Type B pancreatic cell (in vitro differentiated cells): ENCODE measurements around the gene FUCA2. TPM values are rescaled to one million over a fixed set of nuclear protein-coding genes. Genes with fewer than 3 reads are reported as not detected.
"Not testable (repeated sequence)": the region's sequence is repeated elsewhere in the genome, so short reads cannot be mapped to it uniquely, and the experiment has no call there.

Experiments
- DNase-seq: peaks from one replicate; pipeline ENCODE4 v3.0.0; 2021; ENCODE audit warnings: mixed read lengths; ENCODE audit not compliant: unreplicated experiment; ENCODE audit errors: extremely low spot score
- H3K27ac Mint-ChIP-seq: 2 replicates; pipeline ENCODE4 v1.8.0; 2021; ENCODE audit warnings: mild to moderate bottlenecking, mixed read lengths
- H3K27me3 Mint-ChIP-seq: 2 replicates; pipeline ENCODE4 v1.8.0; 2021; ENCODE audit warnings: mixed read lengths
- H3K36me3 Mint-ChIP-seq: 2 replicates; pipeline ENCODE4 v1.8.0; 2021; ENCODE audit warnings: mixed read lengths
- H3K4me1 Mint-ChIP-seq: one replicate; pipeline ENCODE4 v1.8.0; 2021; ENCODE audit warnings: mixed read lengths; ENCODE audit not compliant: unreplicated experiment
- H3K4me3 Mint-ChIP-seq: 2 replicates; pipeline ENCODE4 v1.8.0; 2021; ENCODE audit warnings: mild to moderate bottlenecking, mixed read lengths
- H3K9me3 Mint-ChIP-seq: 2 replicates; pipeline ENCODE4 v1.8.0; 2021; ENCODE audit warnings: mixed read lengths
- total RNA-seq: library from RNA; stranded (reverse); gene quantifications from 2 replicates; pipeline ENCODE4 v1.2.1, GENCODE V29; 2021; ENCODE audit warnings: low replicate concordance
- TF ChIP-seq, protein P1 (sequence below): fragments of 200-600 bp; sonication (generic); conservative IDR thresholded peaks from 2 replicates; pipeline ENCODE4 v1.5.0; 2021; ENCODE audit warnings: antibody characterized with exemption, mild to moderate bottlenecking

Gene FUCA2
- total RNA-seq, 1 donor from 2014 or later: 48.0 TPM

DNA sequence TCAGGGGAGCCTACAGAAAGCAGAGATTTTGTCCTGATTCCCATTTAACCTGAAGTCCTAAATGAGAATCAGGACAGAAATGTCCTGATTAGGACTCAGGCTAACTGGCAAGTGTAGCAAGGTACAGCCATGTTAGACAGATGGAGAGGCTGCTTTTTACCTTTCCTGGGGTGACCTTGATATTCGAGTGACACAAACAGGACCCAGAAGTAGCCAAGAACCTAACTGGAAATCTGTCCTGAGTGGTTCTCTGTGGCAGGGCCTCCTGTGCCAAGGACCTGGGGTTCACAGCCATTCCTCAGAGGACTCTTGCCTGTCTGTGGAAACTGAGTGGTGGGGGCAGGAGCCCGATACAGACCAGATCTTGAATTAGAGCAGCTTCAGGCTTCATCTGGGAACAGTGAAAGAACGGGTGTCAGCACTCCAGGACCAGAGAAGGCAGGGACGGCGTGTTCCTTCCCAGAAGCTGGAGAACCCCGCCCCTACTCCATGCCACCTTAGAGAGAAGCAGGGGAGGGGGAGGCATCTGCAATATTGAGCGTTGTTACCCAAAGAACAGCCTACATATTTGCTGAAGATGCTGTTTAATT lies 4.3 kb upstream of the FUCA2 start:
- Mint-ChIP-seq H3K27me3 (peaks cover 5% of the 10 kb centered on the region), H3K27ac (no peak overlapping the region), H3K4me1 (peaks cover 13% of the 10 kb centered on the region), H3K9me3 (peaks cover 5% of the 10 kb centered on the region), H3K4me3 (no peak overlapping the region), H3K36me3 (peaks cover 8% of the 10 kb centered on the region)
- no peak for DNase-seq
- TF ChIP-seq, protein P1, sequence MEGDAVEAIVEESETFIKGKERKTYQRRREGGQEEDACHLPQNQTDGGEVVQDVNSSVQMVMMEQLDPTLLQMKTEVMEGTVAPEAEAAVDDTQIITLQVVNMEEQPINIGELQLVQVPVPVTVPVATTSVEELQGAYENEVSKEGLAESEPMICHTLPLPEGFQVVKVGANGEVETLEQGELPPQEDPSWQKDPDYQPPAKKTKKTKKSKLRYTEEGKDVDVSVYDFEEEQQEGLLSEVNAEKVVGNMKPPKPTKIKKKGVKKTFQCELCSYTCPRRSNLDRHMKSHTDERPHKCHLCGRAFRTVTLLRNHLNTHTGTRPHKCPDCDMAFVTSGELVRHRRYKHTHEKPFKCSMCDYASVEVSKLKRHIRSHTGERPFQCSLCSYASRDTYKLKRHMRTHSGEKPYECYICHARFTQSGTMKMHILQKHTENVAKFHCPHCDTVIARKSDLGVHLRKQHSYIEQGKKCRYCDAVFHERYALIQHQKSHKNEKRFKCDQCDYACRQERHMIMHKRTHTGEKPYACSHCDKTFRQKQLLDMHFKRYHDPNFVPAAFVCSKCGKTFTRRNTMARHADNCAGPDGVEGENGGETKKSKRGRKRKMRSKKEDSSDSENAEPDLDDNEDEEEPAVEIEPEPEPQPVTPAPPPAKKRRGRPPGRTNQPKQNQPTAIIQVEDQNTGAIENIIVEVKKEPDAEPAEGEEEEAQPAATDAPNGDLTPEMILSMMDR: no peak

DNA sequence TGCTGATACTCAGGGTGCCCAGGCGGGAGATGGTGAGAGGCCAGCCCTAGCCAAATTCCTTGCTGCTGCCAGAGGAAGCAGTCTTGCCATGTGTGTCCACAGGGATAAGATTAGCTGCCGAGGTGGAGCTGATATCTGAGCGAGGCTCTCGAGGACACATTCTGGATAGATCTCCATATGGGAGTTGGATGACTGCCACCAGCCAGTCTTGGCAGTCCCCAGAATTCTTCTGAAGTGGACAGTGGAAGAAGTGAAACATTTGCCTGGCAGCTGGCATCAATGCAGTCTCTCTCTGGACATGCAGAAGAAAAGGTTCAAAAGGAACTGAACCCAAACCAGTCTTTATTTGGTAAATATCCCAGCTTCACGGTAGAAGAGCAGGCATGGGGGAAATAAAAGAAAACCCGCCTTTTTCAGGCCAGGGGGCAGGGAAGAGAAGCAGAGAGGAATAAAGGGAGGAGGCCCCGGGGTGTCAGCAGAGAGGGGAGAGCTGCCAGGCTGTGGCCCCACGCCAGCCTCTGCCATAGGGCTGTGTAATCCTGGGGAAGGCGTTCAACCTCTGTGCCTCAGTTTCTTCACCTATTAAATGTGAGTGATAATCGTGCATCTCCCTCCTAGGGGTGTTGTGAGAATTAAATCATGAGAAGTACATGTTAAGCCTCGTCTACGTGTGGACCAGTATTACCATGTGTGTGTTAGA lies 3.7 kb upstream of the FUCA2 start:
- peaks cover 5% of the 10 kb centered on the region for H3K27me3 Mint-ChIP-seq
- H3K4me3 Mint-ChIP-seq: no peak overlapping the region
- no peak for DNase-seq
- no peak overlapping the region for H3K27ac Mint-ChIP-seq
- H3K4me1 Mint-ChIP-seq: peaks cover 15% of the 10 kb centered on the region
- TF ChIP-seq, protein P1: no peak
- H3K9me3 Mint-ChIP-seq: peaks cover 5% of the 10 kb centered on the region
- H3K36me3 Mint-ChIP-seq: peaks cover 8% of the 10 kb centered on the region

DNA sequence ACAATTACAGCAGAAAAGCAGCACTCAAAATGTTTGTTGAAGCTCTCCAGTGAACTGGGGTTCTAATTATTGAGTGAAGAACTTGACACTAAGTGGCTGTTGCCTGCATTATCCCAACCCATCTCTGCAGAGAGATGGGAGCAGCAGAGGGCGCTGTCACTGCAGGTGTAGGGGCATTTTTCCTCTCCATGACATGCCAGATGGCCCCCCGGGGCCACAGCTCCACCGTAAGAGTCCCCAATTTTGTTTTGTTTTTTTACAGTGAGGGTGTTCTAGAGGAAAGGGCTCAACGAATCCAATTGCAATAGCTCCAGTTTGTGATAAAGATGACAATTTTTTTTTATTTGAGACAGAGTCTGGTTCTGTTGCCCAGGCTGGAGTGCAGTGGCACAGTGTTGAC lies 1.9 kb upstream of the FUCA2 start:
- no peak for DNase-seq
- TF ChIP-seq, protein P1: peak; percentile 45
- H3K36me3 Mint-ChIP-seq: peaks cover 4% of the 10 kb centered on the region
- H3K4me3 Mint-ChIP-seq: peak overlapping the region; percentile 73
- H3K4me1 Mint-ChIP-seq: peaks cover 20% of the 10 kb centered on the region
- H3K27me3 Mint-ChIP-seq: peaks cover 5% of the 10 kb centered on the region
- peaks cover 5% of the 10 kb centered on the region for H3K9me3 Mint-ChIP-seq
- H3K27ac Mint-ChIP-seq: peak overlapping the region; percentile 79

DNA sequence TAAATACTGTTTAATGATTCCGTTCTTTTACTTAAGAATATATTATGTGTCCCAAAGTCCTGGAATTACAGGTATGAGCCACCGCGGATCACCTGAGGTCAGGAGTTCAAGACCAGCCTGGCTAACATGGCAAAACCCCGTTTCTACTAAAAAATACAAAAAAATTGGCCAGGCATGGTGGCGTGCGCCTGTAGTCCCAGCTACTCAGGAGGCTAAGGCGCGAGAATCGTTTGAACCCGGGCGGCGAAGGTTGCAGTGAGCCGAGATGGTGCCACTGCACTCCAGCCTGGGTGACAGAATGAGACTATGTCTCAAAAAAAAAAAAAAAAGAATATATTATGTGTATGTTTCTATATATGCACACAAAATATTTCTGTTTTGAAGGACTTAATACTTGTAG lies 1.2 kb downstream of the FUCA2 start:
- not testable (repeated sequence) for H3K27ac Mint-ChIP-seq, H3K27me3 Mint-ChIP-seq, H3K9me3 Mint-ChIP-seq, DNase-seq
- H3K36me3 Mint-ChIP-seq: peaks cover 24% of the 10 kb centered on the region
- H3K4me3 Mint-ChIP-seq: peak overlapping the region; percentile 93
- H3K4me1 Mint-ChIP-seq: peaks cover 15% of the 10 kb centered on the region

DNA sequence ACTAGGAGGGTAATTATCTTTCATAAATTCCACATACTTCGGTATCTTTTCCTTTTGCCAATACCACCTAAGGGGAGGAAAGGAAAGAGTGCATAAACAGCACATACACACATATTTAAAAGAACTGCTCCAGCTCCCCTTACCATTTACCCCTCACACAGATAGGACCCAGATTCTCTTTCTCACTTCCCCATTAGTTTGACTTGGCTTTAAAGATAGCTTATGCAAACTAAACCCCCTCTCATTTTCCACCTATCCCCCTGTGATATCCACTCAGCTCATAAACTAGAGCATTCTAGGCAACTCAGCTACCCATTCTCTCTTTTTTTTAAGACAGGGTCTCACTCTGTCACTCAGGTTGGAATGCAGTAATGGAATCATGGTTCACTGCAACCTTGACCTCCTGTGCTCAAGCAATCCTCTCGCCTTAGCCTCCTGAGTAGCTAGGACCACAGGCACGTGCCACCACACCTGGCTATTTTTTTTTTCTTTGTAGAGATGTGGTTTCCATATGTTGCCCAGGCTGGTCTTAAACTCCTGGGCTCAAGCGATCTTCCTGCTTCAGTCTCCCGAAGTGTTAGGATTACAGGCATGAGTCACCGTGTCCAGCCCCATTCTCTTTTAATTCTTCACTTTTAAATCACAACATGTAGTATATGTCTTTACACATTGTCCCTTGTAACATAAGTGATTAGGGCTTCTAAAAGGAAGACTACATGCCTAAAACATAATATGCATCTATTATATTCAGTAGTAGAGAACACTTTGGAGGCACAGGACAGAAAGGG lies 4.0 kb downstream of the FUCA2 start:
- DNase-seq: no peak
- H3K36me3 Mint-ChIP-seq: peaks cover 20% of the 10 kb centered on the region

More for the DNA sequence above, 4.0 kb downstream of the FUCA2 start:
- Mint-ChIP-seq H3K27ac (no peak overlapping the region), H3K9me3 (no peaks in the 10 kb centered on the region), H3K27me3 (no peaks in the 10 kb centered on the region), H3K4me1 (peaks cover 10% of the 10 kb centered on the region), H3K4me3 (no peak overlapping the region)
- TF ChIP-seq, protein P1: no peak
